SK-N-MC (cell line): Measurements from ENCODE around the gene ANKRD18B.

Experiments used
- EZH2 ChIP-seq: fragments of 200-600 bp; sonication (generic); IDR thresholded peaks from one replicate; pipeline ENCODE4 v1.6.1; 2017; ENCODE audit warnings: antibody characterized with exemption
- FOXP2 ChIP-seq: optimal IDR thresholded peaks from 2 replicates; pipeline ENCODE3; 2011; ENCODE audit warnings: mild to moderate bottlenecking, moderate library complexity; ENCODE audit not compliant: insufficient read depth; ENCODE audit errors: extremely low read length, control extremely low read depth
- POLR2AphosphoS5 ChIP-seq: IDR thresholded peaks from 2 replicates; pipeline ENCODE4 v1.6.1; 2012; ENCODE audit warnings: mild to moderate bottlenecking, low read depth, low read length, borderline replicate concordance

- TF ChIP-seq POLR2AphosphoS5 (no peak), EZH2 (no peak), FOXP2 (no peak)
These were observed 17.3 kb upstream of the ANKRD18B start for GRCh38 chr9:33506626-33507370.
